ENCODE measurements around the gene MTOR.
"Not testable (repeated sequence)": the region's sequence is repeated elsewhere in the genome, so short reads cannot be mapped to it uniquely, and the experiment has no call there.

The MTOR gene

GRCh38 chr1:11182884-11183283 is 79.5 kb downstream of the MTOR start:
- H3K4me3 ChIP-seq (ENCODE audit: control insufficient read depth, low read depth, low read length), result no peak overlapping the region
- DNase-seq (ENCODE audit: low read depth), result no peak
- TF ChIP-seq CTCF (conservative IDR thresholded peaks at IDR 0.05; ENCODE audit: control insufficient read depth, insufficient read depth, low read depth, low read length), result no peak

GRCh38 chr1:11180342-11180744 is 82.0 kb downstream of the MTOR start:
- TF ChIP-seq CTCF (conservative IDR thresholded peaks at IDR 0.05; ENCODE audit: control insufficient read depth, insufficient read depth, low read depth, low read length), result no peak
- H3K4me3 ChIP-seq (ENCODE audit: control insufficient read depth, low read depth, low read length), result no peak overlapping the region
- DNase-seq (ENCODE audit: low read depth), result peak; percentile 75

- not testable (repeated sequence) for H3K4me3 ChIP-seq (ENCODE audit: control insufficient read depth, low read depth, low read length)
- DNase-seq (ENCODE audit: low read depth), result peak; percentile 18
Observed at GRCh38 chr1:11179749-11180148, 82.6 kb downstream of the MTOR start.

- no peak overlapping the region for H3K4me3 ChIP-seq (ENCODE audit: control insufficient read depth, low read depth, low read length)
- DNase-seq (ENCODE audit: low read depth), result no peak
- TF ChIP-seq CTCF (conservative IDR thresholded peaks at IDR 0.05; ENCODE audit: control insufficient read depth, insufficient read depth, low read depth, low read length), result no peak
Observed at GRCh38 chr1:11179125-11179524, 83.2 kb downstream of the MTOR start.

- TF ChIP-seq CTCF (conservative IDR thresholded peaks at IDR 0.05; ENCODE audit: control insufficient read depth, insufficient read depth, low read depth, low read length), result no peak
- peak; percentile 54 for DNase-seq (ENCODE audit: low read depth)
- H3K4me3 ChIP-seq (ENCODE audit: control insufficient read depth, low read depth, low read length), result no peak overlapping the region
Observed at GRCh38 chr1:11178021-11179015, 84.0 kb downstream of the MTOR start.

- no peak for DNase-seq (ENCODE audit: low read depth)
- no peak overlapping the region for H3K4me3 ChIP-seq (ENCODE audit: control insufficient read depth, low read depth, low read length)
- no peak for TF ChIP-seq CTCF (conservative IDR thresholded peaks at IDR 0.05; ENCODE audit: control insufficient read depth, insufficient read depth, low read depth, low read length)
Observed at GRCh38 chr1:11176081-11176706, 86.2 kb downstream of the MTOR start.

GRCh38 chr1:11175461-11175860 is 86.9 kb downstream of the MTOR start:
- DNase-seq (ENCODE audit: low read depth), result no peak
- no peak for TF ChIP-seq CTCF (conservative IDR thresholded peaks at IDR 0.05; ENCODE audit: control insufficient read depth, insufficient read depth, low read depth, low read length)
- H3K4me3 ChIP-seq (ENCODE audit: control insufficient read depth, low read depth, low read length), result no peak overlapping the region
